Measurements from ENCODE around the gene NEURL1.
A peak's percentile ranks its signal among the peaks of the same experiment; 100 is the strongest.

The NEURL1 gene

GRCh38 chr10:103474077-103474476, 19.4 kb upstream of the NEURL1 start:
- TF ChIP-seq REST (IDR thresholded peaks at IDR 0.05; ENCODE audit: insufficient read depth in 1 of 2, low read depth in 2 of 2, low read length in 2 of 2) (no peak), POLR2AphosphoS5 (IDR thresholded peaks at IDR 0.05; ENCODE audit: low read depth, low read length) (no peak), TAF1 (IDR thresholded peaks at IDR 0.05; ENCODE audit: borderline replicate concordance, insufficient read depth, low read length) (no peak), FOXP2 (optimal IDR thresholded peaks at IDR 0.05; ENCODE audit: borderline replicate concordance, extremely low read depth, extremely low read length, insufficient read depth) (no peak), SIN3A (IDR thresholded peaks at IDR 0.05; ENCODE audit: borderline replicate concordance, insufficient read depth, low read length) (no peak)

- no peak for TF ChIP-seq FOXP2 (optimal IDR thresholded peaks at IDR 0.05; ENCODE audit: borderline replicate concordance, extremely low read depth, extremely low read length, insufficient read depth)
- TF ChIP-seq POLR2AphosphoS5 (IDR thresholded peaks at IDR 0.05; ENCODE audit: low read depth, low read length): no peak
- TF ChIP-seq TAF1 (IDR thresholded peaks at IDR 0.05; ENCODE audit: borderline replicate concordance, insufficient read depth, low read length): no peak
- no peak for TF ChIP-seq SIN3A (IDR thresholded peaks at IDR 0.05; ENCODE audit: borderline replicate concordance, insufficient read depth, low read length)
- TF ChIP-seq REST (IDR thresholded peaks at IDR 0.05; ENCODE audit: insufficient read depth in 1 of 2, low read depth in 2 of 2, low read length in 2 of 2): no peak
These were observed 18.1 kb upstream of the NEURL1 start for GRCh38 chr10:103475437-103475836.

- TF ChIP-seq POLR2AphosphoS5 (IDR thresholded peaks at IDR 0.05; ENCODE audit: low read depth, low read length) (no peak), FOXP2 (optimal IDR thresholded peaks at IDR 0.05; ENCODE audit: borderline replicate concordance, extremely low read depth, extremely low read length, insufficient read depth) (peak; percentile 27)
These were observed 17.3 kb upstream of the NEURL1 start for GRCh38 chr10:103476046-103476768.

- no peak for TF ChIP-seq SIN3A (IDR thresholded peaks at IDR 0.05; ENCODE audit: borderline replicate concordance, insufficient read depth, low read length)
- no peak for TF ChIP-seq FOXP2 (optimal IDR thresholded peaks at IDR 0.05; ENCODE audit: borderline replicate concordance, extremely low read depth, extremely low read length, insufficient read depth)
- TF ChIP-seq TAF1 (IDR thresholded peaks at IDR 0.05; ENCODE audit: borderline replicate concordance, insufficient read depth, low read length): no peak
- no peak for TF ChIP-seq REST (IDR thresholded peaks at IDR 0.05; ENCODE audit: insufficient read depth in 1 of 2, low read depth in 2 of 2, low read length in 2 of 2)
- no peak for TF ChIP-seq POLR2AphosphoS5 (IDR thresholded peaks at IDR 0.05; ENCODE audit: low read depth, low read length)
These were observed 14.8 kb upstream of the NEURL1 start for GRCh38 chr10:103478671-103479070.

- TF ChIP-seq REST (IDR thresholded peaks at IDR 0.05; ENCODE audit: insufficient read depth in 1 of 2, low read depth in 2 of 2, low read length in 2 of 2) (no peak), TAF1 (IDR thresholded peaks at IDR 0.05; ENCODE audit: borderline replicate concordance, insufficient read depth, low read length) (no peak), POLR2AphosphoS5 (IDR thresholded peaks at IDR 0.05; ENCODE audit: low read depth, low read length) (no peak), FOXP2 (optimal IDR thresholded peaks at IDR 0.05; ENCODE audit: borderline replicate concordance, extremely low read depth, extremely low read length, insufficient read depth) (no peak), SIN3A (IDR thresholded peaks at IDR 0.05; ENCODE audit: borderline replicate concordance, insufficient read depth, low read length) (no peak)
These were observed 14.4 kb upstream of the NEURL1 start, which contains the start of gene CALHM3 for GRCh38 chr10:103479135-103479534. TSS of gene CALHM3 (minus strand) at chr10:103479240. CDS start at chr10:103479032, 208 bp downstream.
